ENCODE measurements around the gene TMEM69. TPM values are rescaled to one million over a fixed set of nuclear protein-coding genes. Genes with fewer than 3 reads are reported as not detected.

Gene TMEM69
- total RNA-seq, 1 donor from 2014 or later = 27.8 TPM

GRCh38 chr1:45677751-45678245 lies 10.2 kb upstream of the TMEM69 start:
- Mint-ChIP-seq H3K4me1 (ENCODE audit: unreplicated experiment) (peaks cover 19% of the 10 kb centered on the region), H3K36me3 (ENCODE audit: low read depth, unreplicated experiment) (peaks cover 4% of the 10 kb centered on the region), H3K27ac (ENCODE audit: unreplicated experiment) (no peak overlapping the region), H3K27me3 (ENCODE audit: unreplicated experiment) (no peaks in the 10 kb centered on the region), H3K4me3 (ENCODE audit: unreplicated experiment) (no peak overlapping the region), H3K9me3 (ENCODE audit: unreplicated experiment) (no peaks in the 10 kb centered on the region)
- DNase-seq (ENCODE audit: low spot score) = no peak
- no peak for TF ChIP-seq CTCF (IDR thresholded peaks at IDR 0.05; ENCODE audit: unreplicated experiment)

DNA sequence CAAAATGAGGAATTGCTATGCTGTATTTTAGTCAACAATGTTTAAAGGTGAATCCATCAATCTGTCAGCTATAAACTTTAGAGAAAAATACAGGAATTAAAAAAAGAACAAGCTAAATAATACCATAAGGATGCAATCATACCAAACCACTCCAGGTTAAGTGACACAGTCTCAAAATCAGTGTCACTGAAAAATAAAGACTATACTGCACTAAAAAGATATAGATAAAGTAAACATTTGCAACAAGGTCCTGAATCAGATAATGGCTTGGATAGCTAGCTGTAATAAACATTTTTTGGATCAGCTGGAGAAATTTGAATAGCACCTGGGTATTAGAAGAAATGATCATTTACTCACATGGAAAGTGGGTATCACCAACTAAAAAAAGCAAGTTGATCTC lies 9.5 kb upstream of the TMEM69 start:
- Mint-ChIP-seq H3K36me3 (ENCODE audit: low read depth, unreplicated experiment) (no peaks in the 10 kb centered on the region), H3K4me1 (ENCODE audit: unreplicated experiment) (peaks cover 21% of the 10 kb centered on the region), H3K4me3 (ENCODE audit: unreplicated experiment) (no peak overlapping the region), H3K27me3 (ENCODE audit: unreplicated experiment) (no peaks in the 10 kb centered on the region), H3K27ac (ENCODE audit: unreplicated experiment) (no peak overlapping the region), H3K9me3 (ENCODE audit: unreplicated experiment) (no peaks in the 10 kb centered on the region)
- no peak for DNase-seq (ENCODE audit: low spot score)
- TF ChIP-seq CTCF (IDR thresholded peaks at IDR 0.05; ENCODE audit: unreplicated experiment) = no peak

GRCh38 chr1:45679123-45679522 lies 8.9 kb upstream of the TMEM69 start:
- Mint-ChIP-seq H3K27ac (ENCODE audit: unreplicated experiment) (no peak overlapping the region), H3K4me3 (ENCODE audit: unreplicated experiment) (no peak overlapping the region), H3K9me3 (ENCODE audit: unreplicated experiment) (no peaks in the 10 kb centered on the region), H3K27me3 (ENCODE audit: unreplicated experiment) (no peaks in the 10 kb centered on the region), H3K36me3 (ENCODE audit: low read depth, unreplicated experiment) (no peaks in the 10 kb centered on the region), H3K4me1 (ENCODE audit: unreplicated experiment) (peaks cover 21% of the 10 kb centered on the region)
- no peak for TF ChIP-seq CTCF (IDR thresholded peaks at IDR 0.05; ENCODE audit: unreplicated experiment)
- no peak for DNase-seq (ENCODE audit: low spot score)

DNA sequence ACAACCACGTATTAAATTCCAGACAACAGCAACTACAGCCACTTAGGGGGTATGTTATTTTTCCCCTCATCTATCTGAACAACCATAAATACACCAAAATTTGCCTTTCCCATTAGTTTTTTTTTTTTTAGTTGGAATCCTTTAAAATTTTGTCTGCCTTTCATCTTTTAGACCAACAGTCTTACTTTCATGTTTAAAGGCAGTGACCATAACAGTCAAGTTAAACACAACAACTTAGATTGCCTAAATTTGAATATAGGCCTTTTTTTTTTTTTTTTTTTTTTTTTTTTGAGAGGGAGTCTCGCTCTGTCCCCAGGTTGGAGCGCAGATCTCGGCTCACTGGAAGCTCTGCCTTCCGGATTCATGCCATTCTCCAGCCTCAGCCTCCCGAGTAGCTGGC lies 5.0 kb upstream of the TMEM69 start:
- no peaks in the 10 kb centered on the region for H3K36me3 Mint-ChIP-seq (ENCODE audit: low read depth, unreplicated experiment)
- no peak overlapping the region for H3K4me3 Mint-ChIP-seq (ENCODE audit: unreplicated experiment)
- no peak for TF ChIP-seq CTCF (IDR thresholded peaks at IDR 0.05; ENCODE audit: unreplicated experiment)
- H3K27ac Mint-ChIP-seq (ENCODE audit: unreplicated experiment) = no peak overlapping the region
- no peaks in the 10 kb centered on the region for H3K9me3 Mint-ChIP-seq (ENCODE audit: unreplicated experiment)
- no peak for DNase-seq (ENCODE audit: low spot score)
- H3K4me1 Mint-ChIP-seq (ENCODE audit: unreplicated experiment) = peaks cover 37% of the 10 kb centered on the region
- peaks cover 3% of the 10 kb centered on the region for H3K27me3 Mint-ChIP-seq (ENCODE audit: unreplicated experiment)

GRCh38 chr1:45684402-45684801 lies 3.6 kb upstream of the TMEM69 start:
- Mint-ChIP-seq H3K4me1 (ENCODE audit: unreplicated experiment) (peaks cover 35% of the 10 kb centered on the region), H3K27me3 (ENCODE audit: unreplicated experiment) (peaks cover 8% of the 10 kb centered on the region), H3K4me3 (ENCODE audit: unreplicated experiment) (peak overlapping the region; percentile 99), H3K36me3 (ENCODE audit: low read depth, unreplicated experiment) (peaks cover 4% of the 10 kb centered on the region), H3K9me3 (ENCODE audit: unreplicated experiment) (no peaks in the 10 kb centered on the region), H3K27ac (ENCODE audit: unreplicated experiment) (no peak overlapping the region)
- no peak for DNase-seq (ENCODE audit: low spot score)
- no peak for TF ChIP-seq CTCF (IDR thresholded peaks at IDR 0.05; ENCODE audit: unreplicated experiment)
